ENCODE data around the gene PRKN. TPM values are rescaled to one million over a fixed set of nuclear protein-coding genes. Genes with fewer than 3 reads are reported as not detected.

The PRKN gene
- total RNA-seq, 1 donor from 2014 or later: 5.7 TPM

- H3K27me3 Mint-ChIP-seq (ENCODE audit: low read depth): no peaks in the 10 kb centered on the region
- no peak for TF ChIP-seq CTCF (IDR thresholded peaks at IDR 0.05)
- no peaks in the 10 kb centered on the region for H3K36me3 Mint-ChIP-seq (ENCODE audit: low read depth)
- H3K4me1 Mint-ChIP-seq (ENCODE audit: low read depth): no peaks in the 10 kb centered on the region
- H3K4me3 Mint-ChIP-seq (ENCODE audit: unreplicated experiment): no peak overlapping the region
- no peak overlapping the region for H3K27ac Mint-ChIP-seq (ENCODE audit: unreplicated experiment)
- no peaks in the 10 kb centered on the region for H3K9me3 Mint-ChIP-seq (ENCODE audit: low read depth)
- no peak for DNase-seq (ENCODE audit: low spot score)
Measured at GRCh38 chr6:161963634-161964234, 763.8 kb downstream of the PRKN start.

GRCh38 chr6:161963181-161963580, 764.4 kb downstream of the PRKN start:
- H3K4me3 Mint-ChIP-seq (ENCODE audit: unreplicated experiment): no peak overlapping the region
- DNase-seq (ENCODE audit: low spot score): no peak
- no peak overlapping the region for H3K27ac Mint-ChIP-seq (ENCODE audit: unreplicated experiment)
- TF ChIP-seq CTCF (IDR thresholded peaks at IDR 0.05): no peak
- no peaks in the 10 kb centered on the region for H3K27me3 Mint-ChIP-seq (ENCODE audit: low read depth)
- H3K9me3 Mint-ChIP-seq (ENCODE audit: low read depth): no peaks in the 10 kb centered on the region
- H3K36me3 Mint-ChIP-seq (ENCODE audit: low read depth): no peaks in the 10 kb centered on the region
- no peaks in the 10 kb centered on the region for H3K4me1 Mint-ChIP-seq (ENCODE audit: low read depth)

DNA sequence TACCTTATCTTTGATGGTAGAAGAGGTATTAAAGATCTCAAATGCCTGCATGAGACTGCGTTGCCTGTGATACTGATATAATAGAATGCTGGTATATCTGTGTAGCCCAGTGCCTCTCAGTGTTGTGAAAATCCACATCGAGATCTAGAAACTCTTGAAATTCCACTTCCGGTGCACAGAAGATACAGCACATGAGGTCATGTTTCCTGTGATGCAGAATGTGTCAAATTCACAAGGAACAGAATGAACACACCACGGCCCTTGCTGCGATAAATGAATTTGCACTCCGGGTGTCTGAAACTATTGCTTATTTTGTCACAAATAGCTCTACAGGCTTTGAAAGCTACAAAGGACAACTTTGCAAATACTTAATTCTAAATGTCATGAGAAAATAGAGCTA, 765.8 kb downstream of the PRKN start:
- Mint-ChIP-seq H3K27me3 (ENCODE audit: low read depth) (no peaks in the 10 kb centered on the region), H3K4me3 (ENCODE audit: unreplicated experiment) (no peak overlapping the region), H3K9me3 (ENCODE audit: low read depth) (no peaks in the 10 kb centered on the region), H3K36me3 (ENCODE audit: low read depth) (no peaks in the 10 kb centered on the region), H3K27ac (ENCODE audit: unreplicated experiment) (no peak overlapping the region), H3K4me1 (ENCODE audit: low read depth) (no peaks in the 10 kb centered on the region)
- DNase-seq (ENCODE audit: low spot score): no peak
- no peak for TF ChIP-seq CTCF (IDR thresholded peaks at IDR 0.05)

DNA sequence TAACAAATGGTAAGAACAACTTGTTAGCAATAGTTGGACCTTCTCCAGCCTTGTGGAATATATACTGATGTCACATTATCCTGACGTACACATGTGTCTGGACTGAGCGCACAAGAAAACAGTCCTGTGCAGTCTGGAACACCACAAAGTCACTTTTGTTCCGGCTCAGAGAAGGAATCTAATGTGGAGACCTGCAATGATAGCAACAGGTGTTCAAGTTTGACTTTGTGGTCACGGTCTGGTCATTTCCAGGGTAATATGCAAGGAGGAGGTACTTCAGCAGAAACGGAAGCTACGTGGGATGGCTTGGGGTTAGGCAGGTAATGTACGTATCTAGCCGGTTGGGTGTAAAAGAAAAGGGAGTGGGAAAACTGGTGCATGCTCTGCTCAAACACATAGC, 766.5 kb downstream of the PRKN start:
- TF ChIP-seq CTCF (IDR thresholded peaks at IDR 0.05): no peak
- no peak for DNase-seq (ENCODE audit: low spot score)
- Mint-ChIP-seq H3K27ac (ENCODE audit: unreplicated experiment) (no peak overlapping the region), H3K36me3 (ENCODE audit: low read depth) (no peaks in the 10 kb centered on the region), H3K27me3 (ENCODE audit: low read depth) (no peaks in the 10 kb centered on the region), H3K4me3 (ENCODE audit: unreplicated experiment) (no peak overlapping the region), H3K4me1 (ENCODE audit: low read depth) (no peaks in the 10 kb centered on the region), H3K9me3 (ENCODE audit: low read depth) (no peaks in the 10 kb centered on the region)

- H3K27ac Mint-ChIP-seq (ENCODE audit: unreplicated experiment): no peak overlapping the region
- H3K9me3 Mint-ChIP-seq (ENCODE audit: low read depth): no peaks in the 10 kb centered on the region
- H3K4me1 Mint-ChIP-seq (ENCODE audit: low read depth): no peaks in the 10 kb centered on the region
- no peak overlapping the region for H3K4me3 Mint-ChIP-seq (ENCODE audit: unreplicated experiment)
- no peak for TF ChIP-seq CTCF (IDR thresholded peaks at IDR 0.05)
- H3K36me3 Mint-ChIP-seq (ENCODE audit: low read depth): no peaks in the 10 kb centered on the region
- H3K27me3 Mint-ChIP-seq (ENCODE audit: low read depth): no peaks in the 10 kb centered on the region
- no peak for DNase-seq (ENCODE audit: low spot score)
Measured at GRCh38 chr6:161959072-161959471, 768.5 kb downstream of the PRKN start.
